Tibial nerve (tissue), 4 donors: ENCODE data around the gene MSL3B.

Experiments used
- DNase-seq, 2 donors: peaks; one replicate each; pipeline ENCODE4 v3.0.0-alpha.2; 2019; ENCODE audit warnings: low spot score in 2 of 2
- H3K27ac ChIP-seq, 4 donors: fragments of 200-600 bp; sonication (generic) in 3 of 4; one replicate each; pipeline ENCODE4 v1.5.1; 2017 to 2019; ENCODE audit warnings: mild to moderate bottlenecking in 1 of 4
- H3K27me3 ChIP-seq, 2 donors: fragments of 200-600 bp; sonication (generic) in 1 of 2; one replicate each; pipeline versions ENCODE4 v1.5.1 to v1.6.0; 2017 to 2019
- H3K36me3 ChIP-seq, 3 donors: fragments of 200-600 bp; sonication (generic); one replicate each; pipeline ENCODE4 v1.5.1; 2018 to 2019
- H3K4me1 ChIP-seq, 4 donors: fragments of 200-600 bp; sonication (generic) in 3 of 4; one replicate each; pipeline ENCODE4 v1.5.1; 2017 to 2019
- H3K4me3 ChIP-seq, 4 donors: fragments of 200-600 bp; sonication (generic) in 3 of 4; one replicate each; pipeline ENCODE4 v1.5.1; 2017 to 2019; ENCODE audit warnings: mild to moderate bottlenecking in 1 of 4, moderate library complexity in 1 of 4
- H3K9me3 ChIP-seq, 4 donors: fragments of 200-600 bp; sonication (generic) in 3 of 4; one replicate each; pipeline ENCODE4 v1.5.1; 2017 to 2019
- EP300 ChIP-seq, 2 donors: sonication (generic); formaldehyde crosslinking; IDR thresholded peaks; one replicate each; pipeline ENCODE4 v1.6.1; 2017; ENCODE audit warnings: antibody characterized with exemption in 2 of 2, mild to moderate bottlenecking in 1 of 2
- POLR2A ChIP-seq, 2 donors: fragments of 450-650 bp; IDR thresholded peaks; one replicate each; pipeline ENCODE4 v1.6.1; 2017; ENCODE audit warnings: antibody characterized with exemption in 2 of 2, mild to moderate bottlenecking in 2 of 2, moderate library complexity in 2 of 2
- WGBS, 2 donors: methylation state at CpG; one replicate each; pipeline ENCODE4 v1.1.5; 2018; 5-methylcytosine and 5-hydroxymethylcytosine counted together
- TF ChIP-seq, protein P1 (sequence below), 5 experiments: fragments of 200-600 bp in 3 of 5; fragments of 450-650 bp in 2 of 5; sonication (generic) in 3 of 5; IDR thresholded peaks; one replicate each; pipeline ENCODE4 v1.5.1; 2016 to 2019; ENCODE audit warnings: antibody characterized with exemption in 5 of 5, mild to moderate bottlenecking in 3 of 5, moderate library complexity in 2 of 5

MSL3B gene

GRCh38 chr2:233838726-233839446 is 29.3 kb downstream of the MSL3B start:
- Histone ChIP-seq H3K4me3 (no peak overlapping the region), H3K36me3 (no peaks in the 10 kb centered on the region), H3K9me3 (no peaks in the 10 kb centered on the region), H3K27ac (no peak overlapping the region), H3K27me3 (no peaks in the 10 kb centered on the region), H3K4me1 (no peaks in the 10 kb centered on the region)
- 82 to 83% methylated on average over 12 of the region's 12 CpGs for WGBS, 2 donors
- no peak for TF ChIP-seq EP300 (IDR thresholded peaks at IDR 0.05)
- no peak for TF ChIP-seq POLR2A (IDR thresholded peaks at IDR 0.05)
- TF ChIP-seq, protein P1, sequence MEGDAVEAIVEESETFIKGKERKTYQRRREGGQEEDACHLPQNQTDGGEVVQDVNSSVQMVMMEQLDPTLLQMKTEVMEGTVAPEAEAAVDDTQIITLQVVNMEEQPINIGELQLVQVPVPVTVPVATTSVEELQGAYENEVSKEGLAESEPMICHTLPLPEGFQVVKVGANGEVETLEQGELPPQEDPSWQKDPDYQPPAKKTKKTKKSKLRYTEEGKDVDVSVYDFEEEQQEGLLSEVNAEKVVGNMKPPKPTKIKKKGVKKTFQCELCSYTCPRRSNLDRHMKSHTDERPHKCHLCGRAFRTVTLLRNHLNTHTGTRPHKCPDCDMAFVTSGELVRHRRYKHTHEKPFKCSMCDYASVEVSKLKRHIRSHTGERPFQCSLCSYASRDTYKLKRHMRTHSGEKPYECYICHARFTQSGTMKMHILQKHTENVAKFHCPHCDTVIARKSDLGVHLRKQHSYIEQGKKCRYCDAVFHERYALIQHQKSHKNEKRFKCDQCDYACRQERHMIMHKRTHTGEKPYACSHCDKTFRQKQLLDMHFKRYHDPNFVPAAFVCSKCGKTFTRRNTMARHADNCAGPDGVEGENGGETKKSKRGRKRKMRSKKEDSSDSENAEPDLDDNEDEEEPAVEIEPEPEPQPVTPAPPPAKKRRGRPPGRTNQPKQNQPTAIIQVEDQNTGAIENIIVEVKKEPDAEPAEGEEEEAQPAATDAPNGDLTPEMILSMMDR (IDR thresholded peaks at IDR 0.05), result no peak
- DNase-seq, result no peak

GRCh38 chr2:233838251-233838650 is 29.9 kb downstream of the MSL3B start:
- TF ChIP-seq, protein P1 (IDR thresholded peaks at IDR 0.05), result no peak
- no peak for TF ChIP-seq POLR2A (IDR thresholded peaks at IDR 0.05)
- TF ChIP-seq EP300 (IDR thresholded peaks at IDR 0.05), result no peak
- Histone ChIP-seq H3K27ac (no peak overlapping the region), H3K4me3 (no peak overlapping the region), H3K36me3 (no peaks in the 10 kb centered on the region), H3K9me3 (no peaks in the 10 kb centered on the region), H3K4me1 (no peaks in the 10 kb centered on the region), H3K27me3 (no peaks in the 10 kb centered on the region)
- no peak for DNase-seq
- WGBS, 2 donors, result 74 to 87% methylated on average over 7 of the region's 7 CpGs

DNA sequence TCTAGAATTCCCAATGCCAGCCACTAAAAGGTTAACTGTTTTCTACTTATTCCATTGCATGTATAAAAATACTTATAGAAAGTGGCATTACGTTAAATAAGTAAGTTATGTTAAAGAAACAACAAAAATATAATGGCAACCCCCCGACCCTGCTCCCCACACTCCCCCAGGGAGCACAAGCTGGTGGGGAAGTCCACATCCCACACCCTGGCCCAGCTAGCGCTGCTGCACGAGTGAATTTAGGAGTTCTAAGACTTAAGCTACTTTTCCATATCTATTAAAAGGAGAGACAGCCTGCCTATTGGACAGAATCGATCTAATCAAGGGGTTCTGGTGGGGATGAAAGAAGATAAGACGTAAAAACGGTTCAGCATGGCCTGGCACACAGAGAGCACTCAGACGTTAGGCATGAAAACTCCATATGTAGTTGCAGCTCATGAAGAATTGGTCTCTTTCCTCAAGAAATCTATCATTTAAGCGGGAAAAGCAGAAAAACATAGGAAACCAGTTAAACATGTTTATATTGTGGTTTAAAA is 30.4 kb downstream of the MSL3B start:
- Histone ChIP-seq H3K9me3 (no peaks in the 10 kb centered on the region), H3K27me3 (no peaks in the 10 kb centered on the region), H3K4me3 (no peak overlapping the region), H3K36me3 (no peaks in the 10 kb centered on the region), H3K4me1 (no peaks in the 10 kb centered on the region), H3K27ac (no peak overlapping the region)
- 89 to 91% methylated on average over 9 of the region's 9 CpGs for WGBS, 2 donors
- TF ChIP-seq, protein P1 (IDR thresholded peaks at IDR 0.05), result no peak
- TF ChIP-seq POLR2A (IDR thresholded peaks at IDR 0.05) (no peak), EP300 (IDR thresholded peaks at IDR 0.05) (no peak)
- no peak for DNase-seq

- no peaks in the 10 kb centered on the region for H3K4me1 ChIP-seq
- TF ChIP-seq POLR2A (IDR thresholded peaks at IDR 0.05) (no peak), EP300 (IDR thresholded peaks at IDR 0.05) (no peak)
- TF ChIP-seq, protein P1 (IDR thresholded peaks at IDR 0.05), result no peak
- H3K4me3 ChIP-seq, result no peak overlapping the region
- no peak overlapping the region for H3K27ac ChIP-seq
- 98 to 99% methylated on average over 7 of the region's 7 CpGs for WGBS, 2 donors
- H3K36me3 ChIP-seq, result no peaks in the 10 kb centered on the region
- H3K9me3 ChIP-seq, result no peaks in the 10 kb centered on the region
- DNase-seq, result no peak
- no peaks in the 10 kb centered on the region for H3K27me3 ChIP-seq
These were observed 31.8 kb downstream of the MSL3B start for GRCh38 chr2:233836359-233836758.
